Calu3 (cell line): ENCODE results near the gene CCR5. TPM values are rescaled to one million over a fixed set of nuclear protein-coding genes. Genes with fewer than 3 reads are reported as not detected.

Source experiments
- BruUV-seq: library from RNA; stranded (reverse); fragments of 400-500 nt; replicated peaks from 2 replicates; lab custom pipeline; 2021; lab: Mats Ljungman, UMichigan
- CTCF ChIA-PET: fragments of 300-600 bp; sonication (Branson Sonifier 250); formaldehyde crosslinking; loops from one replicate; lab custom pipeline; 2022; ENCODE audit warnings: antibody characterized with exemption; lab: Charles Lee
- DNase-seq: peaks from one replicate; pipeline ENCODE4 v3.0.0; 2022
- H3K27ac Mint-ChIP-seq: one replicate; pipeline ENCODE4 v1.8.0; 2022; ENCODE audit warnings: mixed read lengths; ENCODE audit not compliant: unreplicated experiment
- H3K27me3 Mint-ChIP-seq: one replicate; pipeline ENCODE4 v1.8.0; 2022; ENCODE audit warnings: mixed read lengths; ENCODE audit not compliant: unreplicated experiment
- H3K36me3 Mint-ChIP-seq: one replicate; pipeline ENCODE4 v1.8.0; 2022; ENCODE audit warnings: mild to moderate bottlenecking, moderate library complexity, mixed read lengths; ENCODE audit not compliant: insufficient read depth, unreplicated experiment
- H3K4me1 Mint-ChIP-seq: one replicate; pipeline ENCODE4 v1.8.0; 2022; ENCODE audit warnings: mild to moderate bottlenecking, low read depth, mixed read lengths; ENCODE audit not compliant: unreplicated experiment
- H3K4me3 Mint-ChIP-seq: one replicate; pipeline ENCODE4 v1.8.0; 2022; ENCODE audit warnings: mild to moderate bottlenecking, low read depth, moderate library complexity, mixed read lengths; ENCODE audit not compliant: unreplicated experiment
- H3K9me3 Mint-ChIP-seq: one replicate; pipeline ENCODE4 v1.8.0; 2022; ENCODE audit warnings: low read depth, mixed read lengths; ENCODE audit not compliant: unreplicated experiment
- intact Hi-C: fragments of 100-400 bp; cut with micrococcal nuclease; formaldehyde crosslinking; loops from one replicate; pipeline ENCODE4 v1.10.0; 2022; ENCODE audit not compliant: unreplicated experiment
- total RNA-seq: library from RNA; stranded (reverse); gene quantifications from 2 replicates; pipeline ENCODE4 v1.2.3, GENCODE V29; 2022
- TF ChIP-seq, protein P1 (sequence below): fragments of 200-600 bp; IDR thresholded peaks from one replicate; pipeline ENCODE4 v1.8.0; 2022; ENCODE audit warnings: antibody characterized with exemption; ENCODE audit not compliant: unreplicated experiment

The CCR5 gene
- total RNA-seq, 1 experiment from 2014 or later: not detected

DNA sequence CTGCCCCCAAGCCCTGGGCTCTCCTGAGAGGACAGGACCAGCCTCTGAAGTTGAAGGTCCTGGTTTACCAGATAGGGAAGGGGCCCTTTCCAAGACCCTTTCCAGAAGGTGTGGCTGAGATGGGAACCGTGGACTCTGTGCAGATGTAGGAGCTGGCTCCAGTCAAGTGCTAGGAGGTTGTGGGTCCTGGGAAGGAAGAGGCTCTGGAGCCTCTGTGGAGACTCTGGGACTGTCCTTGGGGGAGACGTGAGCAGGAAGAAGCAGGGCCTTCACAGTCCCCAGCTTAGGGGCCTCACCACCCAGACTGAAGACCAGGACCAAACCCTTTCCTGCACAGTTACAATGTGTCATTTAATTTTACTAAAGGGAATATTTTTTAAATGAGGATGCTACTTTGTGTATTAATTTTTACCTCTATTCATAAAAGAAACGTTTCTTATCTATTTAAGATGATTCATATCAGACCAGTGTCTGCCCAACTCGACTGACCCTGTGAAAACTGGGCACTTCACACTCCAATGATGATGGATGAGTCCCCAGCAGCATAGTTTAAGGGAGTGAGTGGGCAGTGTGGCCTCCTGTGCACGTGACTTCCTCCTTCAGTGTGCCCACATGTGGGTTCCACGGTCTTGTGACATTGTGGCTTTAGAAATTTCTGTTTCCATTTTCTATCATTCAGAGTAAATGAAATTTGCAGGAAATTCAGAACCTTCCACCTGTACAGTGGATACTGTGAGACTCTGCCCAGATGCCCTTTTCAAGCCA, 25.2 kb downstream of the CCR5 start:
- H3K4me1 Mint-ChIP-seq: peaks cover 8% of the 10 kb centered on the region
- no peak overlapping the region for H3K27ac Mint-ChIP-seq
- H3K9me3 Mint-ChIP-seq: no peaks in the 10 kb centered on the region
- peaks cover 15% of the 10 kb centered on the region for H3K27me3 Mint-ChIP-seq
- no peaks in the 10 kb centered on the region for H3K36me3 Mint-ChIP-seq
- CTCF ChIA-PET: no interaction called here
- intact Hi-C loops: no loop called here
- TF ChIP-seq, protein P1, sequence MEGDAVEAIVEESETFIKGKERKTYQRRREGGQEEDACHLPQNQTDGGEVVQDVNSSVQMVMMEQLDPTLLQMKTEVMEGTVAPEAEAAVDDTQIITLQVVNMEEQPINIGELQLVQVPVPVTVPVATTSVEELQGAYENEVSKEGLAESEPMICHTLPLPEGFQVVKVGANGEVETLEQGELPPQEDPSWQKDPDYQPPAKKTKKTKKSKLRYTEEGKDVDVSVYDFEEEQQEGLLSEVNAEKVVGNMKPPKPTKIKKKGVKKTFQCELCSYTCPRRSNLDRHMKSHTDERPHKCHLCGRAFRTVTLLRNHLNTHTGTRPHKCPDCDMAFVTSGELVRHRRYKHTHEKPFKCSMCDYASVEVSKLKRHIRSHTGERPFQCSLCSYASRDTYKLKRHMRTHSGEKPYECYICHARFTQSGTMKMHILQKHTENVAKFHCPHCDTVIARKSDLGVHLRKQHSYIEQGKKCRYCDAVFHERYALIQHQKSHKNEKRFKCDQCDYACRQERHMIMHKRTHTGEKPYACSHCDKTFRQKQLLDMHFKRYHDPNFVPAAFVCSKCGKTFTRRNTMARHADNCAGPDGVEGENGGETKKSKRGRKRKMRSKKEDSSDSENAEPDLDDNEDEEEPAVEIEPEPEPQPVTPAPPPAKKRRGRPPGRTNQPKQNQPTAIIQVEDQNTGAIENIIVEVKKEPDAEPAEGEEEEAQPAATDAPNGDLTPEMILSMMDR: no peak
- no peak overlapping the region for H3K4me3 Mint-ChIP-seq
- no TSS peak for BruUV-seq
- no peak for DNase-seq

DNA sequence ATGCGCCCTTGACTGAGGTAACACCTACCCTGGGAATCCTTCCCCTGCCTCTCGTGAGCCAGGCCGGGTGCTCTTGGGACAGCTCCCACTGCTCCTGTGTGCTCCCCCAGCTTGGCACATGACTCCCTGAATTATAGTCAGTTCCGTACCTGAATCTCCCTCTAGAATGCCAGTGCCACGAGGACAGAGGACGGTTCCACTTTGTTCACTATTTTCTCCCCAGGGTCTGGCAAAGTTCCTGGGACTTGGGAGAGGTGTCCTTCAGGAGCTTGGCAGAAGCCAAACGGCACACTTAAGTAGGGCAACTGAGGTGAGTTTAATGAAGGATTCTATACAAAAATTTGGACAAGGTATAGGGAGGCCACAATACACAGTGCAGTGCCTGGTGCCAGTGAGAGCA, 26.4 kb downstream of the CCR5 start:
- no peak overlapping the region for H3K27ac Mint-ChIP-seq
- peaks cover 15% of the 10 kb centered on the region for H3K27me3 Mint-ChIP-seq
- CTCF ChIA-PET: no interaction called here
- no peaks in the 10 kb centered on the region for H3K9me3 Mint-ChIP-seq
- DNase-seq: no peak
- intact Hi-C loops: no loop called here
- BruUV-seq: no TSS peak
- H3K4me1 Mint-ChIP-seq: peaks cover 8% of the 10 kb centered on the region
- TF ChIP-seq, protein P1: no peak
- no peaks in the 10 kb centered on the region for H3K36me3 Mint-ChIP-seq
- H3K4me3 Mint-ChIP-seq: no peak overlapping the region

DNA sequence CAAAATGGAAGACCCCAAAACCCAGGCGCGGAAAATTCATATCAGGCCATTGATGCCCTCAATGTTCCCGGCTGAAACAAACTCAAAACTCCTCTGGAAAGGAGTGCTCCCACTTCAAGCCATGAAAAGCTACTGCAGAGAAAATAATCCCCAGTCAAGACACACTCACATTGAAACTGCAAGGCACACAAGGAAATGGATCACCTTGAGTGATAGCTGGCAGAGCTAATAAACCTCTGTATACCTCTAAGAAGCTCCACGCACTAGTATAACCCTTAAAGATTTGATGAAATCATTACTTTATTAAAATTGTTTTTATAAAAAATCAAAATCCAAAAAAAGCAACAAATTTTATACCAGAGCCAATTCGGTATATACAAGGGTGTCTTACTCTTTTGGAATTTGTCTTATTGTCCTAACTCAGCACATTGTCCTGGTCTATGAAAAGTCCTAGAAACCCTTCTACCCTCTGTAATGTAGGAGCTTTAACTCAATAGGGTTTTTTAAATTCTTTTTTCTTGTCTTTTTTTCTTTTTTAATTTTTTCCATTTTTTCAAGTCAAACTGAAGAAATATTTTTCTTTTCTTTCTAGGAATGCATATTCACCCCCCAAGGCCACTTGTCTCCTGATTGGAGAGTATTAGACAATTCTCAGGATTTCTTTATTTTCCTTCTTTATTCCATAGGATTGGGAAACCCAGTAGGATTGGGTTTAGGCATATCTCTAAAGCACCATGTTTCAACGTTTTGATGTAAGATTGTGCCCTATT, 27.6 kb downstream of the CCR5 start:
- H3K27me3 Mint-ChIP-seq: peaks cover 15% of the 10 kb centered on the region
- H3K4me3 Mint-ChIP-seq: no peak overlapping the region
- CTCF ChIA-PET: no interaction called here
- no peaks in the 10 kb centered on the region for H3K4me1 Mint-ChIP-seq
- intact Hi-C loops: no loop called here
- DNase-seq: no peak
- no peak overlapping the region for H3K27ac Mint-ChIP-seq
- no TSS peak for BruUV-seq
- no peaks in the 10 kb centered on the region for H3K9me3 Mint-ChIP-seq
- no peaks in the 10 kb centered on the region for H3K36me3 Mint-ChIP-seq
- TF ChIP-seq, protein P1: no peak

DNA sequence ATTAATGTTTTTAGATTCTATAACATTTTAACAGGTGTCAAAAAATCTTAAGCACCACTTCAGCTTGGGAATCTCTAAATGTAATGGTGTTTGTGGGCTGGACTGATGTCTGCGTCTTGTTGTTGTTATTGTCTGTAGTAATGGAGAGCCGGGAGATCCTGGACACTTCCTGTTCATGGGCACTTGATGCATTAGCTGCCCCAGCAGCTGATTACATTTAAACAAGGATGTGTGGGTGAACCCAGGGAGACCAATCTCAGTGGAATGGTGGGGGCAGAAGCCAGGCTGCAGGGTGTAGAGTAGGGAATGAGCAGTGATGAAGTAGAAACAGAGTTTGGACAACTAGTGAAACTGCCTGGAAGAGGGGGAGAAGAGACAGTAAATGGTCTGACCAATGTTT, 28.4 kb downstream of the CCR5 start:
- intact Hi-C loops: no loop called here
- Mint-ChIP-seq H3K9me3 (no peaks in the 10 kb centered on the region), H3K4me1 (no peaks in the 10 kb centered on the region), H3K27me3 (peaks cover 13% of the 10 kb centered on the region), H3K4me3 (no peak overlapping the region), H3K27ac (no peak overlapping the region), H3K36me3 (no peaks in the 10 kb centered on the region)
- BruUV-seq: no TSS peak
- DNase-seq: no peak
- CTCF ChIA-PET: no interaction called here
- TF ChIP-seq, protein P1: no peak
